ENCODE results near the gene SKAP2.

- TF ChIP-seq CTCF (IDR thresholded peaks at IDR 0.05): peak; percentile 36 to 81 (median 52)
- no peak for TF ChIP-seq POLR2AphosphoS5 (IDR thresholded peaks at IDR 0.05)
- TF ChIP-seq POLR2A (IDR thresholded peaks at IDR 0.05): no peak
- TF ChIP-seq EP300 (IDR thresholded peaks at IDR 0.05): no peak
Observed at GRCh38 chr7:26681819-26682418, 182.5 kb downstream of the SKAP2 start.
